Gastrocnemius medialis (tissue), 4 donors: Measurements from ENCODE around the gene SMOC2. TPM values are rescaled to one million over a fixed set of nuclear protein-coding genes. Genes with fewer than 3 reads are reported as not detected.

ENCODE experiments used
- ATAC-seq, 2 donors: fragments of 150-250 bp; one replicate each; pipeline ENCODE4 v1.9.1; 2016
- DNase-seq, 2 donors: peaks; one replicate each; pipeline ENCODE4 v3.0.0-alpha.2; 2019
- H3K27ac ChIP-seq, 4 donors: fragments of 200-600 bp; sonication (generic); 1 replicate in 1 of 4; 2 replicates in 3 of 4; pipeline ENCODE4 v1.5.1; 2016 to 2018; ENCODE audit warnings: mild to moderate bottlenecking in 2 of 4, moderate library complexity in 1 of 4
- H3K27me3 ChIP-seq, 3 donors: fragments of 200-600 bp; sonication (generic) in 2 of 3; 1 replicate in 1 of 3; 2 replicates in 2 of 3; pipeline versions ENCODE4 v1.5.1 to v1.6.0; 2016 to 2019; ENCODE audit warnings: mild to moderate bottlenecking in 1 of 3, moderate library complexity in 1 of 3
- H3K36me3 ChIP-seq, 2 donors: fragments of 200-600 bp; sonication (generic) in 1 of 2; one replicate each; pipeline ENCODE4 v1.5.1; 2017 to 2018
- H3K4me1 ChIP-seq, 2 donors: fragments of 200-600 bp; sonication (generic) in 1 of 2; one replicate each; pipeline ENCODE4 v1.5.1; 2016 to 2017; ENCODE audit warnings: mild to moderate bottlenecking in 2 of 2
- H3K4me3 ChIP-seq, 4 donors: fragments of 200-600 bp; sonication (generic) in 3 of 4; 1 replicate in 1 of 4; 2 replicates in 3 of 4; pipeline ENCODE4 v1.5.1; 2016 to 2019; ENCODE audit warnings: mild to moderate bottlenecking in 2 of 4
- H3K9me3 ChIP-seq, 3 donors: fragments of 200-600 bp; sonication (generic) in 2 of 3; 1 replicate in 1 of 3; 2 replicates in 2 of 3; pipeline ENCODE4 v1.5.1; 2016 to 2019
- POLR2A ChIP-seq, 2 donors: fragments of 450-650 bp; IDR thresholded peaks; one replicate each; pipeline ENCODE4 v1.6.1; 2017; ENCODE audit warnings: antibody characterized with exemption in 2 of 2, mild to moderate bottlenecking in 2 of 2, moderate library complexity in 2 of 2
- in situ Hi-C, 4 donors: fragments of 200-750 bp; cut with MboI; loops; one replicate each; pipeline versions ENCODE4 v1.15.0 to v1.8.0; 2017; ENCODE audit warnings: low sequenced_read_pairs in 4 of 4
- intact Hi-C: fragments of 100-400 bp; cut with DNase I; formaldehyde crosslinking; loops from one replicate; pipeline ENCODE4 v1.15.1; 2023; ENCODE audit warnings: low total_unique reads
- total RNA-seq, 4 donors: library from RNA; depleted of rRNA; stranded (reverse); fragments of >200 nt; gene quantifications; one replicate each; pipeline versions ENCODE4 v1.1.0 to v1.2.3, GENCODE V29; 2016
- TF ChIP-seq, protein P1 (sequence below), 5 experiments: fragments of 450-650 bp in 3 of 5; fragments of 200-600 bp in 2 of 5; sonication (generic) in 2 of 5; IDR thresholded peaks in 4 of 5; conservative IDR thresholded peaks in 1 of 5; 1 replicate in 4 of 5; 2 replicates in 1 of 5; pipeline ENCODE4 v1.5.1; 2016 to 2019; ENCODE audit warnings: antibody characterized with exemption in 5 of 5, mild to moderate bottlenecking in 3 of 5, moderate library complexity in 3 of 5

SMOC2 gene
- total RNA-seq, 4 donors from 2014 or later: 7.2 to 34.4 (median 16.5) TPM

DNA sequence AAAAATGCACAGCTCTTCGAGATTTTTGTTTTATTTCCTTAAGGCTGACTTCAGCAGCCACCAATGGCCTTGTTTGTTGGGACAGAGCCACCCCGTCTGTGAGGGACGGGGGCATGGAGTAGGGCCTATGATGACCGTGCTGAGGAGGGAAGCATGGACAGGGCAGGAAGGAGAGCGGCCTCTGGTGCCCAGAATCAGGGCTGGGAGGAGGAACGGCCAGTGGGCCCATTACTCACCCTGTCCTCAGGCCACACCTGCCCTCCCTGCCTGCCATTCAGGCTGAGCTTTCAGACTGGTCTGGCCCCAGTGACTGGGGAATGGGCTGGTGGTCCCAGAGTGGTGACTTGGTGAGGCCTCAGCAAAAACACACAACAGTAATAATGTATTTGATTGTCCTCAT lies 104.4 kb downstream of the SMOC2 start:
- Histone ChIP-seq H3K27me3 (no peaks in the 10 kb centered on the region), H3K36me3 (no peaks in the 10 kb centered on the region), H3K4me3 (no peak overlapping the region), H3K9me3 (no peaks in the 10 kb centered on the region), H3K27ac (peak overlapping the region; percentile 22 to 60 (median 42)), H3K4me1 (peaks cover 8 to 19% of the 10 kb centered on the region in 2 donors)
- in situ Hi-C loops (no loop called here), intact Hi-C loops (no loop called here)
- TF ChIP-seq POLR2A (IDR thresholded peaks at IDR 0.05): no peak
- TF ChIP-seq, protein P1, sequence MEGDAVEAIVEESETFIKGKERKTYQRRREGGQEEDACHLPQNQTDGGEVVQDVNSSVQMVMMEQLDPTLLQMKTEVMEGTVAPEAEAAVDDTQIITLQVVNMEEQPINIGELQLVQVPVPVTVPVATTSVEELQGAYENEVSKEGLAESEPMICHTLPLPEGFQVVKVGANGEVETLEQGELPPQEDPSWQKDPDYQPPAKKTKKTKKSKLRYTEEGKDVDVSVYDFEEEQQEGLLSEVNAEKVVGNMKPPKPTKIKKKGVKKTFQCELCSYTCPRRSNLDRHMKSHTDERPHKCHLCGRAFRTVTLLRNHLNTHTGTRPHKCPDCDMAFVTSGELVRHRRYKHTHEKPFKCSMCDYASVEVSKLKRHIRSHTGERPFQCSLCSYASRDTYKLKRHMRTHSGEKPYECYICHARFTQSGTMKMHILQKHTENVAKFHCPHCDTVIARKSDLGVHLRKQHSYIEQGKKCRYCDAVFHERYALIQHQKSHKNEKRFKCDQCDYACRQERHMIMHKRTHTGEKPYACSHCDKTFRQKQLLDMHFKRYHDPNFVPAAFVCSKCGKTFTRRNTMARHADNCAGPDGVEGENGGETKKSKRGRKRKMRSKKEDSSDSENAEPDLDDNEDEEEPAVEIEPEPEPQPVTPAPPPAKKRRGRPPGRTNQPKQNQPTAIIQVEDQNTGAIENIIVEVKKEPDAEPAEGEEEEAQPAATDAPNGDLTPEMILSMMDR (IDR thresholded peaks at IDR 0.05 in 4 of 5, conservative IDR thresholded peaks at IDR 0.05 in 1 of 5): no peak
- no peak for DNase-seq
- no peak for ATAC-seq

DNA sequence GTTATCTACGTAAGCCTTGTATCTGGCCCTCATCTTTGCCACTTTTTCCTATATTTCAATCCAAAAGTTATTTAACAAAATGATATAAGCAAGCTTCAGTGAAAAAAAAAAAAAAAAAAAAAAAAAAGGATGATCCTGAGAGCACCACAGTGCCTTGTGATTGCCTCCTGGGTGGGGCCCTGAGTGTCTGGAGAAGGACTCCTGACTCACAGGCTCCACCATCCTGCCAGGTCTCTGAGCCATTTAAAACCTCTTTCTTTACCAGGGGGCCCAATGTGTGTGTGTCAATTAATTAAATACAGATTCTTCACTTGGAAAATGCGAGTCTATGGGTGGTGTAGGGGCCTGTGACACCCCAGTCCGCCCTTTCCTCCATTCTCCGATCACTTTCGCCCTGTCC lies 105.2 kb downstream of the SMOC2 start:
- peak; percentile 63 to 78 for ATAC-seq
- H3K27me3 ChIP-seq: no peaks in the 10 kb centered on the region
- intact Hi-C loops (no loop called here), in situ Hi-C loops (no loop called here)
- no peaks in the 10 kb centered on the region for H3K36me3 ChIP-seq
- H3K27ac ChIP-seq: peak overlapping the region; percentile 36 to 51 (median 42)
- DNase-seq: peak in 1 of 2 donors; percentile 52
- no peak for TF ChIP-seq POLR2A (IDR thresholded peaks at IDR 0.05)
- TF ChIP-seq, protein P1 (IDR thresholded peaks at IDR 0.05 in 4 of 5, conservative IDR thresholded peaks at IDR 0.05 in 1 of 5): no peak
- peaks cover 8 to 16% of the 10 kb centered on the region in 2 donors for H3K4me1 ChIP-seq
- H3K9me3 ChIP-seq: no peaks in the 10 kb centered on the region
- no peak overlapping the region for H3K4me3 ChIP-seq

DNA sequence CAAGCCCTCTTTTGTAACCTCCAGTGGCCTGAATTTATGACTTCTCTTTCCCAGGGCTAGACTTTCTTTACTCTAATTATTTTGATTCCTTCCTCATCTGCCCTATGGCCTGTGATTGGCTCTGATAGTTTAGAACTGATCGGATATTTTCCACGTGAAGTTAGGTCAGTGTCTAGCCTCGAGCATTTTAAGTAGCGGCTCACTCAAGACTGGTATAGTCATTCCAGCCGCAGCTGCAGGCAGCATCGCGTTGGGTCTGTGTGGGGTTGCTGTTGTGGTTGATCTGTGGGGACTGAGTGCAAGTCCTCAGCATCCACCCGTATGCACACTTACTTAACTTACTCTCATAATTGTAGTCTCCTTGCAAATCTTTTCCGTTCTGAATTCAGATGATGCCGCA lies 105.7 kb downstream of the SMOC2 start:
- Histone ChIP-seq H3K27ac (peak overlapping the region in 2 of 4 donors; percentile 36 to 51), H3K4me3 (no peak overlapping the region)

GRCh38 chr6:168550326-168550725 lies 109.3 kb downstream of the SMOC2 start:
- Histone ChIP-seq H3K27me3 (no peaks in the 10 kb centered on the region), H3K9me3 (no peaks in the 10 kb centered on the region), H3K36me3 (no peaks in the 10 kb centered on the region), H3K4me3 (no peak overlapping the region), H3K27ac (no peak overlapping the region), H3K4me1 (no peaks in the 10 kb centered on the region)
- intact Hi-C loops (no loop called here), in situ Hi-C loops (no loop called here)
- TF ChIP-seq, protein P1 (IDR thresholded peaks at IDR 0.05 in 4 of 5, conservative IDR thresholded peaks at IDR 0.05 in 1 of 5): no peak
- no peak for TF ChIP-seq POLR2A (IDR thresholded peaks at IDR 0.05)
- DNase-seq (no peak), ATAC-seq (no peak)

More for the DNA sequence above, 105.7 kb downstream of the SMOC2 start:
- H3K9me3 ChIP-seq: no peaks in the 10 kb centered on the region
- H3K4me1 ChIP-seq: peaks cover 4 to 10% of the 10 kb centered on the region in 2 donors
- intact Hi-C loops: no loop called here
- no peaks in the 10 kb centered on the region for H3K27me3 ChIP-seq
- in situ Hi-C loops: no loop called here
- no peak for ATAC-seq
- no peak for DNase-seq
- no peaks in the 10 kb centered on the region for H3K36me3 ChIP-seq
- TF ChIP-seq POLR2A (IDR thresholded peaks at IDR 0.05): no peak
- TF ChIP-seq, protein P1 (IDR thresholded peaks at IDR 0.05 in 4 of 5, conservative IDR thresholded peaks at IDR 0.05 in 1 of 5): no peak

- H3K4me3 ChIP-seq: no peak overlapping the region
- intact Hi-C loops (no loop called here), in situ Hi-C loops (no loop called here)
- ATAC-seq (no peak), DNase-seq (no peak)
- H3K27ac ChIP-seq: no peak overlapping the region
- TF ChIP-seq, protein P1 (IDR thresholded peaks at IDR 0.05 in 4 of 5, conservative IDR thresholded peaks at IDR 0.05 in 1 of 5): no peak
- TF ChIP-seq POLR2A (IDR thresholded peaks at IDR 0.05): no peak
- H3K4me1 ChIP-seq: no peaks in the 10 kb centered on the region
- no peaks in the 10 kb centered on the region for H3K27me3 ChIP-seq
- H3K36me3 ChIP-seq: no peaks in the 10 kb centered on the region
- H3K9me3 ChIP-seq: no peaks in the 10 kb centered on the region
These were observed 113.5 kb downstream of the SMOC2 start for GRCh38 chr6:168554472-168554871.
